NCI-H2196 (cell line): ENCODE data around the gene ULK4.

Source experiments
- DNase-seq: peaks from one replicate; lab custom pipeline; 2025; ENCODE audit not compliant: unreplicated experiment; lab: John Stamatoyannopoulos, UW

ULK4 gene

GRCh38 chr3:41370307-41370706 lies 591.6 kb downstream of the ULK4 start:
- DNase-seq = no peak

GRCh38 chr3:41369838-41370237 lies 592.1 kb downstream of the ULK4 start:
- DNase-seq = peak; percentile 26

GRCh38 chr3:41365973-41366372 lies 595.9 kb downstream of the ULK4 start:
- DNase-seq = no peak

- no peak for DNase-seq
Observed at GRCh38 chr3:41364736-41365135, 597.2 kb downstream of the ULK4 start.

- DNase-seq = no peak
Observed at GRCh38 chr3:41363830-41364523, 597.9 kb downstream of the ULK4 start.

- no peak for DNase-seq
Observed at GRCh38 chr3:41362638-41363559, 599.0 kb downstream of the ULK4 start.

- DNase-seq = no peak
Observed at GRCh38 chr3:41357271-41357670, 604.6 kb downstream of the ULK4 start.

GRCh38 chr3:41356775-41357174 lies 605.1 kb downstream of the ULK4 start:
- no peak for DNase-seq

GRCh38 chr3:41352510-41352909 lies 609.4 kb downstream of the ULK4 start:
- no peak for DNase-seq

GRCh38 chr3:41350441-41350840 lies 611.5 kb downstream of the ULK4 start:
- no peak for DNase-seq

- DNase-seq = no peak
Observed at GRCh38 chr3:41348401-41348800, 613.5 kb downstream of the ULK4 start.

GRCh38 chr3:41346698-41347270 lies 615.1 kb downstream of the ULK4 start:
- no peak for DNase-seq

- no peak for DNase-seq
Observed at GRCh38 chr3:41345788-41346187, 616.1 kb downstream of the ULK4 start.

- no peak for DNase-seq
Observed at GRCh38 chr3:41339758-41340157, 622.1 kb downstream of the ULK4 start.

- DNase-seq = no peak
Observed at GRCh38 chr3:41338276-41338675, 623.6 kb downstream of the ULK4 start.

GRCh38 chr3:41334426-41334825 lies 627.5 kb downstream of the ULK4 start:
- DNase-seq = no peak

GRCh38 chr3:41331041-41331440 lies 630.9 kb downstream of the ULK4 start:
- DNase-seq = no peak

GRCh38 chr3:41330465-41330864 lies 631.4 kb downstream of the ULK4 start:
- DNase-seq = no peak

GRCh38 chr3:41329881-41330280 lies 632.0 kb downstream of the ULK4 start:
- DNase-seq = no peak

- no peak for DNase-seq
Observed at GRCh38 chr3:41328926-41329325, 633.0 kb downstream of the ULK4 start.

- DNase-seq = no peak
Observed at GRCh38 chr3:41327718-41328117, 634.2 kb downstream of the ULK4 start.

GRCh38 chr3:41324156-41324475 lies 637.8 kb downstream of the ULK4 start:
- DNase-seq = no peak
